ENCODE data around the gene RGS6.
A peak's percentile ranks its signal among the peaks of the same experiment; 100 is the strongest.

The RGS6 gene

GRCh38 chr14:72196237-72197015 lies 264.2 kb downstream of the RGS6 start:
- Histone ChIP-seq H3K4me1 (peaks cover 4% of the 10 kb centered on the region; the same call in 1 of the 2 replicates), H4K20me1 (no peaks in the 10 kb centered on the region), H3K4me3 (no peak overlapping the region), H3K9me3 (no peaks in the 10 kb centered on the region), H3K27ac (no peak overlapping the region), H3K4me2 (no peak overlapping the region), H3K27me3 (no peaks in the 10 kb centered on the region), H3K36me3 (no peaks in the 10 kb centered on the region), H3K9ac (no peak overlapping the region)
- TF ChIP-seq Cebpa-rat (IDR thresholded peaks at IDR 0.05), result no peak

DNA sequence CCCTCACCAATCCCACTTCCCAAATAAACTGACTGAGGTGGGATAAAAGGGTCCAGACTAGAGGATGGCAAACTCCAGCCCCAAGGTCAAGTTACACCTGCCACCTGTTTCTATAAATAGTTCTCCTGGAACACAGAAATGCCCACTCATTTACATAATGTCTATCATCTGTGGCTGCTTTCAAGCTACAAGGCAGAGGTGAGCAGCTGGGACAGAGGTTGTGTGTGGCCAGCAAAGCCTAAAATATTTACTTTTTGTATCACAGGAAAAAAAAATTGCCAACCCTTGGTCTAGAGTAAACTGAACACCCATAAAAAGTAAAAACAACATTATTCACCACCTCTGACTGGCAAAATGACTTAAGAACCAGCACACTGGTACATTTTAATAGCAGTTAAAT lies 269.4 kb downstream of the RGS6 start:
- Histone ChIP-seq H3K9me3 (peaks cover 6% of the 10 kb centered on the region), H3K4me1 (peaks cover 21% of the 10 kb centered on the region), H3K36me3 (no peaks in the 10 kb centered on the region), H3K4me3 (no peak overlapping the region), H3K27me3 (no peaks in the 10 kb centered on the region), H3K4me2 (no peak overlapping the region), H4K20me1 (no peaks in the 10 kb centered on the region), H3K9ac (no peak overlapping the region), H3K27ac (no peak overlapping the region)
- no peak for TF ChIP-seq Cebpa-rat (IDR thresholded peaks at IDR 0.05)

- no peaks in the 10 kb centered on the region for H3K36me3 ChIP-seq
- H3K4me1 ChIP-seq, result no peaks in the 10 kb centered on the region
- TF ChIP-seq Cebpa-rat (IDR thresholded peaks at IDR 0.05), result no peak
- H3K4me3 ChIP-seq, result no peak overlapping the region
- H4K20me1 ChIP-seq, result no peaks in the 10 kb centered on the region
- H3K9me3 ChIP-seq, result no peaks in the 10 kb centered on the region
- no peak overlapping the region for H3K9ac ChIP-seq
- H3K4me2 ChIP-seq, result no peak overlapping the region
- no peak overlapping the region for H3K27ac ChIP-seq
- no peaks in the 10 kb centered on the region for H3K27me3 ChIP-seq
These were observed 281.2 kb downstream of the RGS6 start for GRCh38 chr14:72213424-72213823.

DNA sequence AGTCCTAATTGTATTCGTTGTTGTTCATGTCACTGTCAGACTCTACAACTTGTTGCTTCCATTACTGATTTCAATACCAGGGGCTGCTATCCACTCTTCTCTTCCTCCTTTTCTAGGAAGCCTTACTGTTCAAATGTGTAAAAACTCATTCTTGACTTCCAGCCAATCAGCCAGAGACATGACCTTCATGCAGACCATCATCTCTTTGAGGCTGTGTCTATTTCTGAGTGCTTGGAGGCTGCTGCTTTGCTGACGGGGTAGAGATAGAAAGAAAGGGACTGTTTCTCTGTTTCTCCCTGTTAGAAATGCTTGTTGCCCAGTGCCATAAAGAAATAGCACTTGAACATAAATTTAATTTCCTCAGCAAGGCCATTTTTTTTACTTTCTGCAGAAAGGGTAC lies 282.9 kb downstream of the RGS6 start:
- no peak for TF ChIP-seq Cebpa-rat (IDR thresholded peaks at IDR 0.05)
- Histone ChIP-seq H3K27ac (no peak overlapping the region), H3K9ac (no peak overlapping the region), H4K20me1 (no peaks in the 10 kb centered on the region), H3K4me3 (no peak overlapping the region), H3K4me2 (no peak overlapping the region), H3K36me3 (no peaks in the 10 kb centered on the region), H3K4me1 (no peaks in the 10 kb centered on the region), H3K27me3 (no peaks in the 10 kb centered on the region), H3K9me3 (peaks cover under 1% of the 10 kb centered on the region; the same call in 1 of the 2 replicates)

DNA sequence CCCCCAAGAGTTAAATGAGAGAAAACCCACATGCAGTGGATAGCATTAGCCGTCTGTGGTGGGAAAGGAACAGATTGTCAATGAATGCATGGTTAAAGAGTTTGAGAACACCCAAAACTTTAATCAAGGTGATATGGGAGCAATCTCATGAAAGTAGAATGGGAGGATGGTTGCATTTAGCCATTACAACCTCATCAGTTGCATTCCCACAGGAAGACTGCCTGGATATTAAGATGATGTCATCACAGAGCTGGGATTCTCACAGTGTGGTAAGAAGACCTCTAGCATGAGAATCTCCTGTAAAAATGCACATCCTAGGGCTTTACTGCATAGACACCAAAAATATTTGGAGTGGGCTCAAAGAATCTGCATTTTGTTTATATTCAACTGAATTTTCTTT lies 284.9 kb downstream of the RGS6 start:
- H3K36me3 ChIP-seq, result no peaks in the 10 kb centered on the region
- no peak overlapping the region for H3K9ac ChIP-seq
- no peak for TF ChIP-seq Cebpa-rat (IDR thresholded peaks at IDR 0.05)
- H3K9me3 ChIP-seq, result peaks cover 19% of the 10 kb centered on the region
- no peak overlapping the region for H3K27ac ChIP-seq
- H4K20me1 ChIP-seq, result no peaks in the 10 kb centered on the region
- no peak overlapping the region for H3K4me2 ChIP-seq
- no peaks in the 10 kb centered on the region for H3K27me3 ChIP-seq
- no peak overlapping the region for H3K4me3 ChIP-seq
- no peaks in the 10 kb centered on the region for H3K4me1 ChIP-seq

GRCh38 chr14:72222046-72222445 lies 289.8 kb downstream of the RGS6 start:
- H3K4me1 ChIP-seq, result no peaks in the 10 kb centered on the region
- H3K36me3 ChIP-seq, result no peaks in the 10 kb centered on the region
- no peak overlapping the region for H3K4me2 ChIP-seq
- H3K27me3 ChIP-seq, result no peaks in the 10 kb centered on the region
- peaks cover 19% of the 10 kb centered on the region for H3K9me3 ChIP-seq
- no peak for TF ChIP-seq Cebpa-rat (IDR thresholded peaks at IDR 0.05)
- H4K20me1 ChIP-seq, result no peaks in the 10 kb centered on the region
- no peak overlapping the region for H3K27ac ChIP-seq
- no peak overlapping the region for H3K9ac ChIP-seq
- no peak overlapping the region for H3K4me3 ChIP-seq

- H3K36me3 ChIP-seq, result no peaks in the 10 kb centered on the region
- H3K4me1 ChIP-seq, result peaks cover 28% of the 10 kb centered on the region
- H3K27ac ChIP-seq, result no peak overlapping the region
- no peaks in the 10 kb centered on the region for H3K27me3 ChIP-seq
- no peaks in the 10 kb centered on the region for H3K9me3 ChIP-seq
- no peak overlapping the region for H3K4me2 ChIP-seq
- H3K4me3 ChIP-seq, result no peak overlapping the region
- H3K9ac ChIP-seq, result no peak overlapping the region
- no peak for TF ChIP-seq Cebpa-rat (IDR thresholded peaks at IDR 0.05)
- peaks cover 9% of the 10 kb centered on the region; the same call in 1 of the 2 replicates for H4K20me1 ChIP-seq
These were observed 304.4 kb downstream of the RGS6 start for GRCh38 chr14:72236629-72237028.

- Histone ChIP-seq H4K20me1 (peaks cover 9% of the 10 kb centered on the region; the same call in 1 of the 2 replicates), H3K9ac (no peak overlapping the region), H3K36me3 (no peaks in the 10 kb centered on the region), H3K4me2 (peak overlapping the region; percentile 83), H3K27me3 (no peaks in the 10 kb centered on the region), H3K4me1 (peaks cover 28% of the 10 kb centered on the region), H3K27ac (no peak overlapping the region), H3K9me3 (no peaks in the 10 kb centered on the region), H3K4me3 (no peak overlapping the region)
- TF ChIP-seq Cebpa-rat (IDR thresholded peaks at IDR 0.05), result no peak
These were observed 305.8 kb downstream of the RGS6 start for GRCh38 chr14:72237722-72238666.

DNA sequence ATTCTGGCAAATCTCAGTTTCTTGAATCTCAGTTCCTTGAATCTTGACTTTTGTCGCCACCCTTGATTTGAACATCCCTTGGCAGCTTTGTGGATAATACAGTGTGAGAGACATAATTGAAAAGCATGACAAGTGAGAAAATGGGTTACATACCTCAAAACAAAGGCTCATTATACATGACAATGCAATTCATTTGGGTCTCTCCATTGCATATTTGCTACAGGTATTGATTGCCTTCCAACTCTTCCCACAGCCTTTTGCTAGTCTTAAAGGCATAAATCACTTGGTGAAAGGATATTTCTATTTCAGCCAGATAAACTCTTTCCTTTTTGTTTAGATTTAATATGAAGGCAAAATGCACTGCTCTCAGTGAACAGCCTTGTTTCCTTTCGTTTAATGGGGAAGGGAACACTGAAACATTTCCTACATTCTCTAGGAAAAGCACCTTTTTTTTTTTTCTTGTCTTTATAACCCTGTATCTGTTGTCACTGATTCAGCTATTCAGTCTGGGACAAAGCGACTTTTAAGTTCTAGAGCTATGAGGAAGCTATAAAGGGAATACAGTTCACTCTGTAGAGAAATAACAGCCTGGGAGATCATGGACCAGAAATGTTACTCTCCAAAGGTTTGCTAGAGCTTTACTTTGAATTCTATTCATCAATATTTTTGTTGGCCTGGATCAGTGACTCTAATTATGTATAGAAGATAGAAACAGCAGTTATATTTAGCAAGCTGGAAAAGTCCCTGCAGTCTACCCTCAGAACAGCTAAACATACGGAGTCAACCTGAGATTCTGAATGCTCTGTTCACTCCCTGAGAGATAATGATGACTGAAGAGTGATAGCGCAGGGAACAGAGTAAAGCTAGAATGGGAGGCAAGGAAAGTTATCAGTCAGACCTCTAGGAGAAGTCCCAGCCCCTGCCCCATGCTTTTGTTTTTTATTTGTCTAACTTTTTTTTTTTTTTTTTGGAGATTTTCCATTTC lies 311.4 kb downstream of the RGS6 start:
- Histone ChIP-seq H3K4me3 (no peak overlapping the region), H3K4me1 (peaks cover 18% of the 10 kb centered on the region)

More for the DNA sequence above, 311.4 kb downstream of the RGS6 start:
- no peak for TF ChIP-seq Cebpa-rat (IDR thresholded peaks at IDR 0.05)
- no peak overlapping the region for H3K27ac ChIP-seq
- H3K36me3 ChIP-seq, result no peaks in the 10 kb centered on the region
- H3K4me2 ChIP-seq, result no peak overlapping the region
- 0 out of 2 replicates have a peak, but pooled peaks cover 1% of the 10 kb centered on the region for H4K20me1 ChIP-seq
- no peak overlapping the region for H3K9ac ChIP-seq
- no peaks in the 10 kb centered on the region for H3K27me3 ChIP-seq
- peaks cover 22% of the 10 kb centered on the region for H3K9me3 ChIP-seq
